ENCODE results near the gene KCNH2.

- no peak for TF ChIP-seq MYC (IDR thresholded peaks at IDR 0.05; ENCODE audit: low read depth, low read length)
- TF ChIP-seq CTCF (IDR thresholded peaks at IDR 0.05; ENCODE audit: low read depth, low read length), result no peak
- no peak for TF ChIP-seq MAX (IDR thresholded peaks at IDR 0.05; ENCODE audit: low read depth, low read length)
- no peak for TF ChIP-seq POLR2A (IDR thresholded peaks at IDR 0.05; ENCODE audit: extremely low read depth, insufficient read length)
These were observed 73.9 kb downstream of the KCNH2 start for GRCh38 chr7:150904011-150904909.
